ENCODE data around the gene FGF9.

FGF9 gene

GRCh38 chr13:21719463-21719862, 48.6 kb downstream of the FGF9 start:
- no peak for DNase-seq

- DNase-seq = no peak
Measured at GRCh38 chr13:21723807-21724505, 53.1 kb downstream of the FGF9 start.

GRCh38 chr13:21730186-21730880, 59.5 kb downstream of the FGF9 start:
- no peak for DNase-seq

- no peak for DNase-seq
Measured at GRCh38 chr13:21733475-21734263, 62.8 kb downstream of the FGF9 start.

- DNase-seq = no peak
Measured at GRCh38 chr13:21734961-21735360, 64.1 kb downstream of the FGF9 start.

- no peak for DNase-seq
Measured at GRCh38 chr13:21735701-21736401, 65.0 kb downstream of the FGF9 start.

GRCh38 chr13:21736926-21737325, 66.1 kb downstream of the FGF9 start:
- DNase-seq = no peak

GRCh38 chr13:21738630-21739029, 67.8 kb downstream of the FGF9 start:
- no peak for DNase-seq

- no peak for DNase-seq
Measured at GRCh38 chr13:21739771-21740170, 68.9 kb downstream of the FGF9 start.

- DNase-seq = no peak
Measured at GRCh38 chr13:21741396-21741979, 70.6 kb downstream of the FGF9 start.

- no peak for DNase-seq
Measured at GRCh38 chr13:21742096-21742495, 71.2 kb downstream of the FGF9 start.

- no peak for DNase-seq
Measured at GRCh38 chr13:21744149-21744548, 73.3 kb downstream of the FGF9 start.

- no peak for DNase-seq
Measured at GRCh38 chr13:21745307-21745706, 74.4 kb downstream of the FGF9 start.

GRCh38 chr13:21747456-21747855, 76.6 kb downstream of the FGF9 start:
- no peak for DNase-seq

- DNase-seq = no peak
Measured at GRCh38 chr13:21748166-21748565, 77.3 kb downstream of the FGF9 start.

- DNase-seq = no peak
Measured at GRCh38 chr13:21749410-21749809, 78.5 kb downstream of the FGF9 start.

- no peak for DNase-seq
Measured at GRCh38 chr13:21752501-21752900, 81.6 kb downstream of the FGF9 start.

- no peak for DNase-seq
Measured at GRCh38 chr13:21753117-21753729, 82.3 kb downstream of the FGF9 start.

All from stimulated activated CD4-positive, alpha-beta T cell treated with anti-CD3 and anti-CD28 coated beads, Interleukin-1b, Interleukin-23, amount 100 ng/mL, for 48 hours (primary cell).